ENCODE measurements around the gene REXO2. TPM values are rescaled to one million over a fixed set of nuclear protein-coding genes. Genes with fewer than 3 reads are reported as not detected.

The REXO2 gene
- total RNA-seq, 1 donor from 2014 or later: 84.9 TPM

- DNase-seq (ENCODE audit: extremely low spot score, unreplicated experiment): no peak
- peak overlapping the region; percentile 29 for H3K4me3 Mint-ChIP-seq
- no peaks in the 10 kb centered on the region for H3K9me3 Mint-ChIP-seq
- peaks cover 16% of the 10 kb centered on the region for H3K4me1 Mint-ChIP-seq (ENCODE audit: unreplicated experiment)
- H3K27me3 Mint-ChIP-seq: no peaks in the 10 kb centered on the region
- peak overlapping the region; percentile 29 for H3K27ac Mint-ChIP-seq
- TF ChIP-seq, protein P1, sequence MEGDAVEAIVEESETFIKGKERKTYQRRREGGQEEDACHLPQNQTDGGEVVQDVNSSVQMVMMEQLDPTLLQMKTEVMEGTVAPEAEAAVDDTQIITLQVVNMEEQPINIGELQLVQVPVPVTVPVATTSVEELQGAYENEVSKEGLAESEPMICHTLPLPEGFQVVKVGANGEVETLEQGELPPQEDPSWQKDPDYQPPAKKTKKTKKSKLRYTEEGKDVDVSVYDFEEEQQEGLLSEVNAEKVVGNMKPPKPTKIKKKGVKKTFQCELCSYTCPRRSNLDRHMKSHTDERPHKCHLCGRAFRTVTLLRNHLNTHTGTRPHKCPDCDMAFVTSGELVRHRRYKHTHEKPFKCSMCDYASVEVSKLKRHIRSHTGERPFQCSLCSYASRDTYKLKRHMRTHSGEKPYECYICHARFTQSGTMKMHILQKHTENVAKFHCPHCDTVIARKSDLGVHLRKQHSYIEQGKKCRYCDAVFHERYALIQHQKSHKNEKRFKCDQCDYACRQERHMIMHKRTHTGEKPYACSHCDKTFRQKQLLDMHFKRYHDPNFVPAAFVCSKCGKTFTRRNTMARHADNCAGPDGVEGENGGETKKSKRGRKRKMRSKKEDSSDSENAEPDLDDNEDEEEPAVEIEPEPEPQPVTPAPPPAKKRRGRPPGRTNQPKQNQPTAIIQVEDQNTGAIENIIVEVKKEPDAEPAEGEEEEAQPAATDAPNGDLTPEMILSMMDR (conservative IDR thresholded peaks at IDR 0.05): no peak
- peaks cover 5% of the 10 kb centered on the region for H3K36me3 Mint-ChIP-seq
Observed at GRCh38 chr11:114397349-114397982, 41.8 kb upstream of the REXO2 start.

DNA sequence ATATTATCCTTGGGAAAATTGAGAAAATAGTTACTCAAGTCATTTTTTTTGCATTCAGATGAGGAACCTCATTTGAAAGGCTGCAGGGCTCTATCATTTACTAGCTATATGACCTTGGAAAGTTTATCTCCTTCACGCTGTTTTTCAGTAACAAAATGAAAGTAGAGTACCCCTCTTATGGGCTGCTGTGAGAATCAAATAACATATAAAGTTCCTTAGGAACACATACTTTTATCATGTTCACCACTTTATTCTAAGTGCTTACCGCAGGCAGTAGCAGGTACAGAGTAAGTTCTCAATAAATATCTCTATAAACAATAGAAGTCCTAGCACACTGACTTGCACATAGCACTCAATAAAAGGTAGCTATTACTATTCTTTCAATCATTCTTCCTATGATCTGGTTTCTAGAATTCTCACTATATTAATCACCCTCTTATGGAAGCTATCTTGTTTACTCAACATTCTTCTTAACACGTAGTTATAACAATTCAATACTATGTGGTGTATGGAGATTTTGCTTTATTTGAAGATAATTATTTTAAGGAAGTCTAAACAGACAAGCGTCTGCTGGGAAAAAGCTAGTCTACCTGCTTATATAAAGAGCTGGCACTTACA lies 40.9 kb upstream of the REXO2 start:
- H3K9me3 Mint-ChIP-seq: no peaks in the 10 kb centered on the region
- peak overlapping the region; percentile 99 for H3K4me3 Mint-ChIP-seq
- H3K27ac Mint-ChIP-seq: peak overlapping the region; percentile 100
- peaks cover 10% of the 10 kb centered on the region for H3K36me3 Mint-ChIP-seq
- TF ChIP-seq, protein P1 (conservative IDR thresholded peaks at IDR 0.05): no peak
- H3K27me3 Mint-ChIP-seq: no peaks in the 10 kb centered on the region
- peaks cover 16% of the 10 kb centered on the region for H3K4me1 Mint-ChIP-seq (ENCODE audit: unreplicated experiment)
- DNase-seq (ENCODE audit: extremely low spot score, unreplicated experiment): no peak

DNA sequence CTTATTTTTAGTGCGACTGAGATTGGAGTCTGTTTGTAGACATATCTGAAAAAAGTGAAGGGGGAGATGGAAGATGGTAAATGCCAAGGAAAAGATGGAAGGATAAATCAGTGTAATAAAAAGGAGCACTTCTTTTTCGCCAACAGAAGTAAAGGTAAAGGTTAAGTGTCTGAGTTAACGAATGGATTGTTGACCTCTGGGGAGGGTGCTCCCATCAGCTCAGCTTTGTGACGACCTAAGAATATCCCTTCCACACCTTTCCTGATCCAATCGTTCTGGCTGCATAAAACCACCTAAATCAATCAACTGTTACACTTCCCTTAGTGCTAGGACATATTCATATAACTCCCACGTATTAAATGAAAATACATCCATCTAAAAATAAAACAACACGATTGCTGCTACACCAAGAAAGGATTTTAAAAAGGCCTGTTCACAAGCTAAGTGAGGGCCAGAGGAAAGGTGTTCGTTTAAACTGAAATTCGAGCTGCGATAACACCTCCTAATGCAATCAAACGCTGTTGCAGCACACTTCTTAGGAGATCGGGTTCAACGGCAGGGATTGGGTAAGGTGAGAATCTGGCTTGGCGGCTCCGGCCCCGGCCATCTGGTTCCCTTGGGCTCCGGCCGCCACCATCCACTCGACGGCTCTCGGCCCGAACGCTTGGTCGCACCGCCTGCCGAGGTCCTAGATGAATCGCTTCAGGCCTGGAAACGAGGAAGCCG lies 39.6 kb upstream of the REXO2 start:
- H3K9me3 Mint-ChIP-seq: no peaks in the 10 kb centered on the region
- no peak for DNase-seq (ENCODE audit: extremely low spot score, unreplicated experiment)
- TF ChIP-seq, protein P1 (conservative IDR thresholded peaks at IDR 0.05): no peak
- peaks cover 17% of the 10 kb centered on the region for H3K36me3 Mint-ChIP-seq
- H3K27ac Mint-ChIP-seq: peak overlapping the region; percentile 100
- peaks cover 22% of the 10 kb centered on the region for H3K4me1 Mint-ChIP-seq (ENCODE audit: unreplicated experiment)
- peak overlapping the region; percentile 99 for H3K4me3 Mint-ChIP-seq
- no peaks in the 10 kb centered on the region for H3K27me3 Mint-ChIP-seq

- Mint-ChIP-seq H3K36me3 (peaks cover 23% of the 10 kb centered on the region), H3K4me3 (peak within 1 kb of the TSS; percentile 99), H3K27me3 (no peaks in the 10 kb centered on the region), H3K9me3 (no peaks in the 10 kb centered on the region), H3K27ac (peak within 1 kb of the TSS; percentile 100), H3K4me1 (ENCODE audit: unreplicated experiment) (peaks cover 22% of the 10 kb centered on the region)
- DNase-seq (ENCODE audit: extremely low spot score, unreplicated experiment): peak; percentile 96
- TF ChIP-seq, protein P1 (conservative IDR thresholded peaks at IDR 0.05): no peak
Observed at GRCh38 chr11:114400216-114400914, 38.9 kb upstream of the REXO2 start, which contains the start of the genes C11orf71 and RBM7. Gene C11orf71, minus strand, starts transcription at chr11:114400511. Its CDS starts 180 bp downstream, at chr11:114400331. Gene RBM7, plus strand, starts transcription at chr11:114400666. Its CDS starts 6 bp downstream, at chr11:114400672.

DNA sequence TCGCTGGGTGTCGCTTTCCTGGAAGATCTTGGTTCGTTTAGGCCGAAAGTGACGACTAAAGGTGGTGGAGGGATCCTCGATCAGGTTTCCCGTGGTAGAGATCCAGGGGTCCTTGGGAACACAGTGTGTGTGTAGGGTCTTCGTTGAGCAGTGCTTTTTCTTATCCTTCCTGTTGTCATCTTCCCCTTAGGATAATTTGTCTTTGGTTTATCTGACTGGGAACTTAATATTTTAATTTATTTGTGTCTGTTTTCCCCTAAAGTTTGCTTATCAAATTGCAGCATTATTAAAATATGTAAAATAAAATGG lies 38.4 kb upstream of the REXO2 start:
- DNase-seq (ENCODE audit: extremely low spot score, unreplicated experiment): no peak
- Mint-ChIP-seq H3K4me1 (ENCODE audit: unreplicated experiment) (peaks cover 22% of the 10 kb centered on the region), H3K9me3 (no peaks in the 10 kb centered on the region), H3K27ac (peak overlapping the region; percentile 100), H3K27me3 (no peaks in the 10 kb centered on the region), H3K4me3 (peak overlapping the region; percentile 99), H3K36me3 (peaks cover 28% of the 10 kb centered on the region)
- TF ChIP-seq, protein P1 (conservative IDR thresholded peaks at IDR 0.05): no peak
